Measurements from ENCODE around the gene MBLAC1. TPM values are rescaled to one million over a fixed set of nuclear protein-coding genes. Genes with fewer than 3 reads are reported as not detected.

The MBLAC1 gene
- total and polyA plus RNA-seq, 2 of the 4 experiments (the other 2 are of a cell fraction), result 0.72 to 1.4 TPM

DNA sequence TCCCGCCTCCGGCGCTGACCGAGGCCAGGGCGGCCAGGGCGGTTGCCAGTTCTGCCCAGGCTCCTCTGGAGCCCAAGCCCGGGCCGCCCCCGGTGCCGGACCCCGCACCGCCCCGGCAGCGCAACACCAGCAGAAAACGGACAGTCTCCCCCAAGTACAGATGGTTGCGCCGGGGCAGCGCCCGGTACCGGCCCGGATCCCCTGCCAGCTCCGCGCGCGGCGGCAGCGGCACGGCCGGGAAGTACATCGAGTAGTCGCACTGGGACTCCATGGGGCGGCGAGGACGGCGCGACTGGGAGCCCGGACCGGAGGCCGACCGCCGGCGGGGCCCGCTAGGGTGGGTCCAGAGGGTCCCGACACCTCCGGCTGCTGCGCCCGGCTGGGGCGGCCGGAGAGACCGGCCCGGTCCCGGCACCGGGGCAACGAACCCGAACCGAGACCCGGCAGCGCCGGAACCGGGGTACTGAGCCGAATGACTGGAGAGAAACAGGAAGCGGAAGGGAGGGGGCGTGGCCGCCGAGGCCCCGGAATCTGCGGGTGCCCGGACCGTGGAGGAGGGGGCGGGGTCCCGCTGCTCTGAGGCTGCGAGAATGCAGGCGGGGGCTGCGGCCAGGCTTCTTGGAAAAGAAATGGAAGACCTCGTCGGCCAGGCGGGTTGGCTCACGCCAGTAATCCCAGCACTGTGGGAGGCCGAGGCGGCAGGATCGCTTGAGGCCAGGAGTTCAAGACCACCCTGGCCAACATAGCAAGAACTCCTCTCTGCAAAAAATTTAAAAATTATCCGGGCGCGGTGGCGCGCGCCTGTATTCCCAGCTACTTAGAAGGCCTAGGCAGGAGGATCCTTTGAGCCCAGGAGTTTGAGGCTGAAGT lies 31.7 kb downstream of the MBLAC1 start, which contains the start of gene TRAPPC14:
Gene TRAPPC14, minus strand, starts transcription at position 495 of the 870 bp plus-strand sequence. Its CDS starts 224 bp downstream, at position 271.
- peak; percentile 70 for DNase-seq
- Histone ChIP-seq H2AFZ (replicated peaks; ENCODE audit: low read length, poor library complexity) (peak within 1 kb of the TSS; percentile 94), H3K23ac (ENCODE audit: low read depth, low read length) (peak within 1 kb of the TSS; percentile 93; the same call in 1 of the 2 replicates), H3K4me2 (ENCODE audit: low read depth, low read length) (peak within 1 kb of the TSS; percentile 80), H3K79me1 (ENCODE audit: low read depth in 1 of 2, low read length in 2 of 2) (peaks cover 15 to 47% of the 10 kb centered on the region in 2 experiments), H3K27me3 (ENCODE audit: control insufficient read depth, insufficient read depth, low read length) (no peaks in the 10 kb centered on the region), H4K8ac (ENCODE audit: low read depth in 2 of 2, low read length in 2 of 2) (peak within 1 kb of the TSS; percentile 94 to 99), H3K4me3 (ENCODE audit: insufficient read depth, low read depth, low read length) (peak within 1 kb of the TSS; percentile 77), H3K4me1 (ENCODE audit: control insufficient read depth, insufficient read depth, low read length) (peaks cover 6% of the 10 kb centered on the region), H3K14ac (replicated peaks; ENCODE audit: low read depth, low read length) (peak within 1 kb of the TSS; percentile 76), H3K36me3 (ENCODE audit: control insufficient read depth, insufficient read depth, low read length) (peaks cover 34% of the 10 kb centered on the region), H3K4ac (ENCODE audit: low read depth, low read length) (peak within 1 kb of the TSS; percentile 78), H3K56ac (ENCODE audit: extremely low read depth, insufficient read depth, low read length) (peak within 1 kb of the TSS; percentile 33; the same call in 1 of the 2 replicates), H4K91ac (ENCODE audit: insufficient read depth, low read depth, low read length) (peak within 1 kb of the TSS; percentile 46), H3K27ac (ENCODE audit: insufficient read depth, low read length) (peak within 1 kb of the TSS; percentile 80), H2AK5ac (ENCODE audit: low read depth, low read length) (peak within 1 kb of the TSS; percentile 88), H2BK20ac (ENCODE audit: low read depth, low read length) (no peak within 1 kb of the TSS), H2AK9ac (replicated peaks; ENCODE audit: low read depth, low read length, poor library complexity) (peak within 1 kb of the TSS; percentile 97), H2BK5ac (ENCODE audit: low read depth, low read length, poor library complexity, severe bottlenecking) (peak within 1 kb of the TSS; percentile 63), H3K9me1 (ENCODE audit: insufficient read depth, low read length) (peaks cover 2% of the 10 kb centered on the region; the same call in 1 of the 2 replicates), H4K20me1 (ENCODE audit: insufficient read depth, low read length) (peaks cover 21% of the 10 kb centered on the region), H3K18ac (ENCODE audit: low read depth, low read length) (peak within 1 kb of the TSS; percentile 71), H2BK120ac (ENCODE audit: low read depth, low read length) (peak within 1 kb of the TSS; percentile 47), H3K9ac (ENCODE audit: low read depth, low read length) (peak within 1 kb of the TSS; percentile 73), H4K5ac (ENCODE audit: low read depth, low read length) (peak within 1 kb of the TSS; percentile 80), H3K9me3 (ENCODE audit: control insufficient read depth, insufficient read depth, low read length) (no peaks in the 10 kb centered on the region), H2BK15ac (ENCODE audit: low read depth, low read length) (no peak within 1 kb of the TSS)
- ATAC-seq (ENCODE audit: low read depth), result peak; percentile 88
- dilution Hi-C loops (cut with HindIII; ENCODE audit: low sequenced_read_pairs, unreplicated experiment), result no loop called here
- ChIA-PET CTCF (no interaction called here), POLR2A (ENCODE audit: unreplicated experiment) (interaction anchor here (0.6 kb wide), 1 partner anchor 11 kb away, joined by 4 read pairs; no protein-coding TSS in a partner anchor)
- intact Hi-C loops (cut with micrococcal nuclease), result no loop called here
- in situ Hi-C loops (cut with MboI; ENCODE audit: low sequenced_read_pairs), result no loop called here
- BruUV-seq (replicated peaks), result no TSS peak
- TF ChIP-seq MXI1 (IDR thresholded peaks at IDR 0.05; ENCODE audit: borderline replicate concordance, low read depth, low read length) (no peak), RAD21 (IDR thresholded peaks at IDR 0.05; ENCODE audit: low read length) (no peak), MAZ (IDR thresholded peaks at IDR 0.05; ENCODE audit: borderline replicate concordance, low read depth, low read length) (peak; percentile 90; the same call in 1 of the 2 replicates)
- TF ChIP-seq, protein P1, sequence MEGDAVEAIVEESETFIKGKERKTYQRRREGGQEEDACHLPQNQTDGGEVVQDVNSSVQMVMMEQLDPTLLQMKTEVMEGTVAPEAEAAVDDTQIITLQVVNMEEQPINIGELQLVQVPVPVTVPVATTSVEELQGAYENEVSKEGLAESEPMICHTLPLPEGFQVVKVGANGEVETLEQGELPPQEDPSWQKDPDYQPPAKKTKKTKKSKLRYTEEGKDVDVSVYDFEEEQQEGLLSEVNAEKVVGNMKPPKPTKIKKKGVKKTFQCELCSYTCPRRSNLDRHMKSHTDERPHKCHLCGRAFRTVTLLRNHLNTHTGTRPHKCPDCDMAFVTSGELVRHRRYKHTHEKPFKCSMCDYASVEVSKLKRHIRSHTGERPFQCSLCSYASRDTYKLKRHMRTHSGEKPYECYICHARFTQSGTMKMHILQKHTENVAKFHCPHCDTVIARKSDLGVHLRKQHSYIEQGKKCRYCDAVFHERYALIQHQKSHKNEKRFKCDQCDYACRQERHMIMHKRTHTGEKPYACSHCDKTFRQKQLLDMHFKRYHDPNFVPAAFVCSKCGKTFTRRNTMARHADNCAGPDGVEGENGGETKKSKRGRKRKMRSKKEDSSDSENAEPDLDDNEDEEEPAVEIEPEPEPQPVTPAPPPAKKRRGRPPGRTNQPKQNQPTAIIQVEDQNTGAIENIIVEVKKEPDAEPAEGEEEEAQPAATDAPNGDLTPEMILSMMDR (conservative IDR thresholded peaks at IDR 0.05; ENCODE audit: low read depth, low read length), result no peak
- 0% methylated on average over 50 of the region's 87 CpGs; no CpG with 5 or more reads in 1 of the 2 experiments for WGBS, 2 experiments (ENCODE audit: extremely low coverage in 2 of 2, insufficient read length in 1 of 2)
